A673 (cell line): ENCODE measurements around the gene MDGA2.
"Not testable (repeated sequence)": the region's sequence is repeated elsewhere in the genome, so short reads cannot be mapped to it uniquely, and the experiment has no call there.

Experiments used
- CTCF ChIP-seq: fragments of 300-800, 200-600 bp; sonication (generic); conservative IDR thresholded peaks from 2 replicates; pipeline ENCODE4 v1.5.1; 2017; ENCODE audit warnings: low read depth, mild to moderate bottlenecking, antibody characterized with exemption, low read length, moderate library complexity, mixed read lengths
- EZH2 ChIP-seq: fragments of 200-600 bp; sonication (generic); IDR thresholded peaks from 2 replicates; pipeline ENCODE4 v1.6.1; 2017; ENCODE audit warnings: borderline replicate concordance, low read depth, mild to moderate bottlenecking, mixed read lengths, antibody characterized with exemption, low read length; ENCODE audit not compliant: poor library complexity, severe bottlenecking

- not testable (repeated sequence) for TF ChIP-seq CTCF, EZH2
Measured at GRCh38 chr14:46915539-46915938, 759.9 kb downstream of the MDGA2 start.
